ENCODE measurements around the gene SYT6. TPM values are rescaled to one million over a fixed set of nuclear protein-coding genes. Genes with fewer than 3 reads are reported as not detected.

The SYT6 gene
- total and polyA plus RNA-seq, 4 donors: 0.01 to 4.2 TPM; not detected in 2

GRCh38 chr1:114157275-114157660 lies 3.6 kb upstream of the SYT6 start:
- ATAC-seq (ENCODE audit: insufficient read depth, low FRiP score) (no peak), DNase-seq (no peak)
- peaks cover 12 to 40% (median 15%) of the 10 kb centered on the region in 3 donors for H3K27me3 ChIP-seq (ENCODE audit: control insufficient read depth in 3 of 3, insufficient read depth in 3 of 3, low read length in 2 of 3)
- H3K9me3 ChIP-seq (ENCODE audit: control insufficient read depth in 4 of 4, insufficient read depth in 3 of 4, low read length in 3 of 4): peaks cover 0 to 2% (median 0%) of the 10 kb centered on the region in 4 donors
- no peak for TF ChIP-seq CTCF (IDR thresholded peaks at IDR 0.05; ENCODE audit: control extremely low read depth, extremely low read depth)
- no peak overlapping the region for H3K4me3 ChIP-seq
- 56 to 64% methylated on average over 6 of the region's 6 CpGs for WGBS, 2 donors
- peaks cover 0 to 14% (median 5%) of the 10 kb centered on the region in 5 donors for H3K4me1 ChIP-seq (ENCODE audit: control insufficient read depth in 5 of 5, insufficient read depth in 5 of 5, low read length in 5 of 5)
- H3K27ac ChIP-seq (ENCODE audit: low read depth in 1 of 2, low read length in 1 of 2): no peak overlapping the region
- no peak overlapping the region for H3K9ac ChIP-seq (ENCODE audit: insufficient read depth in 1 of 2, low read length in 2 of 2)
- H3K36me3 ChIP-seq (ENCODE audit: control insufficient read depth in 4 of 4, insufficient read depth in 4 of 4, low read length in 4 of 4): no peaks in the 10 kb centered on the region

GRCh38 chr1:114156538-114157274 lies 3.0 kb upstream of the SYT6 start:
- no peak for TF ChIP-seq CTCF (IDR thresholded peaks at IDR 0.05; ENCODE audit: control extremely low read depth, extremely low read depth)
- H3K27me3 ChIP-seq (ENCODE audit: control insufficient read depth in 3 of 3, insufficient read depth in 3 of 3, low read length in 2 of 3): peaks cover 14 to 46% (median 18%) of the 10 kb centered on the region in 3 donors
- no peak overlapping the region for H3K9ac ChIP-seq (ENCODE audit: insufficient read depth in 1 of 2, low read length in 2 of 2)
- H3K4me1 ChIP-seq (ENCODE audit: control insufficient read depth in 5 of 5, insufficient read depth in 5 of 5, low read length in 5 of 5): peaks cover 0 to 19% (median 6%) of the 10 kb centered on the region in 5 donors
- 37 to 56% methylated on average over 5 of the region's 5 CpGs for WGBS, 2 donors
- H3K9me3 ChIP-seq (ENCODE audit: control insufficient read depth in 4 of 4, insufficient read depth in 3 of 4, low read length in 3 of 4): peaks cover 0 to 2% (median 0%) of the 10 kb centered on the region in 4 donors
- H3K27ac ChIP-seq (ENCODE audit: low read depth in 1 of 2, low read length in 1 of 2): no peak overlapping the region
- H3K4me3 ChIP-seq: no peak overlapping the region
- ATAC-seq (ENCODE audit: insufficient read depth, low FRiP score) (no peak), DNase-seq (peak in 1 of 3 donors; percentile 32)
- no peaks in the 10 kb centered on the region for H3K36me3 ChIP-seq (ENCODE audit: control insufficient read depth in 4 of 4, insufficient read depth in 4 of 4, low read length in 4 of 4)

GRCh38 chr1:114155706-114156105 lies 2.0 kb upstream of the SYT6 start:
- ATAC-seq (ENCODE audit: insufficient read depth, low FRiP score) (no peak), DNase-seq (no peak)
- H3K4me1 ChIP-seq (ENCODE audit: control insufficient read depth in 5 of 5, insufficient read depth in 5 of 5, low read length in 5 of 5): peaks cover 0 to 29% (median 13%) of the 10 kb centered on the region in 5 donors
- H3K27me3 ChIP-seq (ENCODE audit: control insufficient read depth in 3 of 3, insufficient read depth in 3 of 3, low read length in 2 of 3): peaks cover 18 to 56% (median 19%) of the 10 kb centered on the region in 3 donors
- no peaks in the 10 kb centered on the region for H3K36me3 ChIP-seq (ENCODE audit: control insufficient read depth in 4 of 4, insufficient read depth in 4 of 4, low read length in 4 of 4)
- 63 to 65% methylated on average over 8 of the region's 8 CpGs for WGBS, 2 donors
- no peak overlapping the region for H3K4me3 ChIP-seq
- peaks cover 0 to 2% (median 0%) of the 10 kb centered on the region in 4 donors for H3K9me3 ChIP-seq (ENCODE audit: control insufficient read depth in 4 of 4, insufficient read depth in 3 of 4, low read length in 3 of 4)
- TF ChIP-seq CTCF (IDR thresholded peaks at IDR 0.05; ENCODE audit: control extremely low read depth, extremely low read depth): no peak
- no peak overlapping the region for H3K9ac ChIP-seq (ENCODE audit: insufficient read depth in 1 of 2, low read length in 2 of 2)
- H3K27ac ChIP-seq (ENCODE audit: low read depth in 1 of 2, low read length in 1 of 2): no peak overlapping the region
